Dendritic cell treated with granulocyte-macrophage colony-stimulating factor and Interleukin-4, amounts not matched to agents 40 ng/mL and 50 ng/mL, for 4 days (primary cell): ENCODE results near the gene OLA1.

Source experiments
- H3K27ac Mint-ChIP-seq: one replicate; pipeline ENCODE4 v1.8.0; 2022; ENCODE audit warnings: mild to moderate bottlenecking, mixed read lengths
- H3K27me3 Mint-ChIP-seq: one replicate; pipeline ENCODE4 v1.8.0; 2022; ENCODE audit warnings: mild to moderate bottlenecking, mixed read lengths
- H3K36me3 Mint-ChIP-seq: one replicate; pipeline ENCODE4 v1.8.0; 2022; ENCODE audit warnings: low read depth, mixed read lengths
- H3K4me1 Mint-ChIP-seq: one replicate; pipeline ENCODE4 v1.8.0; 2022; ENCODE audit warnings: low read depth, mixed read lengths
- H3K4me3 Mint-ChIP-seq: one replicate; pipeline ENCODE4 v1.8.0; 2022; ENCODE audit warnings: mild to moderate bottlenecking, moderate library complexity, mixed read lengths
- H3K9me3 Mint-ChIP-seq: one replicate; pipeline ENCODE4 v1.8.0; 2022; ENCODE audit warnings: mixed read lengths
- intact Hi-C: fragments of 100-400 bp; cut with micrococcal nuclease; formaldehyde crosslinking; loops from one replicate; pipeline ENCODE4 v1.15.0; 2022

The OLA1 gene

DNA sequence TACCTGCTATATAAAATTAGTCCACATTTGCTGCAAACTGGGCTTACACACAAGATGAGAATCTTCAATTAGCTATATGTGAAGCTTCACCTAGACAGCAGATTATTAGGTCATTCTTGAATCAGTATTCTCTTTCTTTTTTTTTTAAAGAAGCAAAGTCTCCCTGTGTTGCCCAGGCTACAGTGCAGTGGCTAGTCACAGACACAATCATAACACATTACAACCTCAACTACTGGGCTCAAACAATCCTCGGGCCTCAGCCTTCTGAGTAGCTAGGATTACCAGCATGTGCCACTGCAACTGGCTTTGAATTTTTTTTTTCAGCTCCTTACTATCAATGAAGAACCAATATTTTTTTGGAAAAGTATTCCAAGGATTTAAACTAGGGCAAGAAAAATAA is 30.5 kb downstream of the OLA1 start:
- no peaks in the 10 kb centered on the region for H3K36me3 Mint-ChIP-seq
- intact Hi-C loops, result no loop called here
- no peak overlapping the region for H3K4me3 Mint-ChIP-seq
- no peaks in the 10 kb centered on the region for H3K9me3 Mint-ChIP-seq
- no peaks in the 10 kb centered on the region for H3K4me1 Mint-ChIP-seq
- no peaks in the 10 kb centered on the region for H3K27me3 Mint-ChIP-seq
- H3K27ac Mint-ChIP-seq, result no peak overlapping the region

DNA sequence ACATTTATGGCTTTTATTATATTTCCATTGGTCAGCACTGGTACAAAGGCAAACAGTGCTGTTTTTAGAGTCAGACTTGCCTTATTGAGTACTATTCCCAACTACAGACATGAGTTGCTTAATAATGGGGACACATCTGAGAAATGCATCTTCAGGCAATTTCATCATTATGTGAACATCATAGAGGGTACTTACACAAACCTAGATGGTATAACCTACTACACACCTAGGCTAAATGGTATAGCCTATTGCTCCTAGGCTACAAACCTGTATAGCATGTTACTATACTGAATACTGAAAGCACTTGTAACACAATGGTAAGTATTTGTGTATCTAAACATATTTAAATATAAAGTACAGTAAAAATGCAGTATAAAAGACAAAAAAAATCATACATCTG is 36.4 kb downstream of the OLA1 start:
- intact Hi-C loops, result no loop called here
- Mint-ChIP-seq H3K4me3 (no peak overlapping the region), H3K4me1 (no peaks in the 10 kb centered on the region), H3K36me3 (no peaks in the 10 kb centered on the region), H3K9me3 (no peaks in the 10 kb centered on the region), H3K27ac (no peak overlapping the region), H3K27me3 (no peaks in the 10 kb centered on the region)

DNA sequence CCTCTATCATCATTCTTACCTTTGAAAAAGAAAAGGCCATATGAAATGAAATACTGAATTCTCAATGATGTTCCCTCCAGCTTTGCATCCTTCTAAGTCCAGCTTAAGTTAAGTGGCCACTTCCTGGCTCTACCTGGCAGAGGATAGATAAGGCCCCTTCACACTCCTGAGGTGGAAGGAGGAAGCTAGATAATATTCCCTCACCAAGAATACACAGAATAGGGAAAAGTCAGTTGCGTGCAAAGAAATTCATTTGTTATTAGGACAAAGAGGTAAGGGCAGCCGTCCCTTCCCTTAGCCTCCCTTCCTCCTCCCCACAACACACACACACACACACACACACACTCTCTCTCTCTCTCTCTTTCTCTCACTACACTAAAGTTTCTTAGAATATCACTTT is 37.5 kb downstream of the OLA1 start:
- no peaks in the 10 kb centered on the region for H3K9me3 Mint-ChIP-seq
- H3K27ac Mint-ChIP-seq, result no peak overlapping the region
- H3K4me1 Mint-ChIP-seq, result no peaks in the 10 kb centered on the region
- no peaks in the 10 kb centered on the region for H3K36me3 Mint-ChIP-seq
- H3K4me3 Mint-ChIP-seq, result no peak overlapping the region
- intact Hi-C loops, result no loop called here
- no peaks in the 10 kb centered on the region for H3K27me3 Mint-ChIP-seq

DNA sequence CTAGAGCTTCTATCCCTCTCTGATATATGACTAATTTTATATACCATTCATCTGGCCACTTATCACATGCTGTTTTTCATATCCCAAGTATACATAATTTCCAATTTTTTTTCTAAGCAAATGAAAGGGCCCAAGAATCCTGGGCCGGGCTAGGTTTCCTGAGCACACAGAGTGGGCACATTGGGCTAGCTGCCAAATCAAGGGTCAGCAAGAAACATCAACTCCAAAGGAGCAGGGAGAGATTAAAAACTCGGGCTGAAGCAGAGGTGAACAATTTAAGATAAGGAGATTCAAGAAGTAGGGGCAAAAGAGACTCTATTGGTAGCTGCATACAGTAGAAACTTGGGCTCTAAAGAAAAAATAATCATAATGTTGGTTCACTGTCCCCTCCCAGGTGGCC is 39.0 kb downstream of the OLA1 start:
- H3K27ac Mint-ChIP-seq, result no peak overlapping the region
- H3K4me1 Mint-ChIP-seq, result no peaks in the 10 kb centered on the region
- no peaks in the 10 kb centered on the region for H3K9me3 Mint-ChIP-seq
- H3K36me3 Mint-ChIP-seq, result no peaks in the 10 kb centered on the region
- intact Hi-C loops, result no loop called here
- no peak overlapping the region for H3K4me3 Mint-ChIP-seq
- no peaks in the 10 kb centered on the region for H3K27me3 Mint-ChIP-seq

DNA sequence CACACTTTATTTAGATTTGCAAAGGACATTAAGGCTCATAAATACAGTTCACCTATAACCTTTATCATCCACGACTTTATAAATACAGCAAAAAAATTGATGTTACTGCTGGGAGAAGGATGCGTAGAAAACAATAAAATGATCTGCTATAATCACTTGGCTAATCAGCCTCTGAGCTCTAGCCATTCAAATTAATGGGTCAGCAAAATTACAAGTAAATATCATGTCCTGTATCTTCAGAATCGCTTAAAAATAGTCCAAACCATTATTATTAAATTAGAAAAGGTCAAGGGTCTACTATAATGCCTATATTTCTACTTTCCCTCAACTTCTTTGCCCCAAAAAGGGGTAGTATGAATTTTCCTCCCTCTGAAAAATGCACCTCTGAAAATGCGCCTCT is 40.3 kb downstream of the OLA1 start:
- Mint-ChIP-seq H3K27me3 (no peaks in the 10 kb centered on the region), H3K36me3 (no peaks in the 10 kb centered on the region), H3K27ac (no peak overlapping the region), H3K4me1 (no peaks in the 10 kb centered on the region), H3K4me3 (no peak overlapping the region), H3K9me3 (no peaks in the 10 kb centered on the region)
- intact Hi-C loops, result no loop called here

DNA sequence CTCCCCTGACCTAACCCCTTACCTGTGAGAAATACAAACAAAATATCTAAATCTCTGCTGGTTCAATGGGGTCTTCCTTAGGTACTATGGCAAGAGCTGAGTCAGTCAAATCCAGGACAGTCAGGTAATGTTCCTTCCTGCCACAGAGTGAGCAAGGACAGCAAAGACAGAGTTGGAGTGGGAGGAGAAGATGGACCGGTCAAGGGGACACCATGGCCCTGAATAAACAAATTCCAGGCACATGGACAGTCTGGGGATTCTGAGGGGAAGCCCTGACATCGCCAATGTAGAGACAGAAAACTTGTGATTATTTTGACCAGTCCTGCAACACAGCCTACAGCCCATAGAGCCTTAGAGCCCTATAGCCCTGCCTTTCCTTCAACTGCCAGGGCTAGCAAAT is 42.8 kb downstream of the OLA1 start:
- no peaks in the 10 kb centered on the region for H3K36me3 Mint-ChIP-seq
- intact Hi-C loops, result no loop called here
- no peak overlapping the region for H3K27ac Mint-ChIP-seq
- no peak overlapping the region for H3K4me3 Mint-ChIP-seq
- H3K4me1 Mint-ChIP-seq, result no peaks in the 10 kb centered on the region
- no peaks in the 10 kb centered on the region for H3K9me3 Mint-ChIP-seq
- no peaks in the 10 kb centered on the region for H3K27me3 Mint-ChIP-seq

DNA sequence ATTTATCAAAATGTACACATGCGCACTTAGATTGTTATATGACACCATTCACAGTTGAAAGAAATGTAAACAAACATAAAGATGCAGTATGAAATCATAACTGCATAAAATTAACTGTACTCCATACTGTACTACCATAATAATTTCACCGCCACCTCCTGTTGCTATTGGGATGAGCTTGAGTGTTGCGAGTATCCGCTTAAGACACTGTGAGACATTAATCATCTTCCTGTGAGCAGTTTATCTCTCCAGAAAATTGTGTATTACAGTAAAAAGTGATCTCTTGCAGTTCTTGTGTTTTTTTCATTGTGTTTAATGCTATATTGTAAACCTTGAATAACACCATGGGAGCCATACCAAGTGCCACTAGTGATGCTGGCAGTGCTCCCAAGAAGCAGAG is 46.1 kb downstream of the OLA1 start:
- no peaks in the 10 kb centered on the region for H3K9me3 Mint-ChIP-seq
- H3K36me3 Mint-ChIP-seq, result no peaks in the 10 kb centered on the region
- H3K27me3 Mint-ChIP-seq, result no peaks in the 10 kb centered on the region
- no peak overlapping the region for H3K27ac Mint-ChIP-seq
- H3K4me3 Mint-ChIP-seq, result no peak overlapping the region
- intact Hi-C loops, result no loop called here
- no peaks in the 10 kb centered on the region for H3K4me1 Mint-ChIP-seq

DNA sequence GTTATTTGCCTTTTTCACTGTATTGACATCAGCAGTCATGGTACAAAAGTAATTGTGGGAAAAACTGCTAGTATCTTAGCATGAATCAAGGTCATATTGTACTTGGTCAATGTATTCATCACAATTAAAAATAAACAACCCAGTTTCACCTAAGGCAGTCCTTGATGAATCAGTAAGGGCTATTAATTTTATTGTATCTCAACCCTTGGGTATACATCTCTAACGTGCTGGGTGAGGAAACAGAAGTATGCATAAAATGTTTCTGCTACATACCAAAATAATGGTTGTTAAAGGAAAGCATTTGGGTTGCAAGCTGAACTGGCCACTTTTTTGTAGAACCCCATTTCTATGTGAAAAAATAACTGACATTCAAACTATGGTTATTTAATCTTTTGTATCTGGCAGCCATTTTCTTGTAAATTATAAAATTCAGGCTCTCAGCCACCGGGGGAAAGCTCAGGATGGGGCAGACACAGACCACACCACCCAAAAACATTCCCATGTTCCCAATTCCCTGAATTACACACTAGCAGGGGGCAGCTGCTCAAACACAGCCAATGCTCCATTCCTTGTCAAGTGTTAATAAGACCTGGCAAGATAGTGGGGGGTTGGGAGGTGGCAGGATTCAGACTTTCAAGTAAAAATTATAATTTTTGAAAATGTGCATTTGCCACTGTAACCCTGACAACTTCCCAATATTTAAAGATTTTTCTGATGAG is 49.3 kb downstream of the OLA1 start:
- Mint-ChIP-seq H3K36me3 (peaks cover 9% of the 10 kb centered on the region), H3K27me3 (no peaks in the 10 kb centered on the region), H3K27ac (no peak overlapping the region)

DNA sequence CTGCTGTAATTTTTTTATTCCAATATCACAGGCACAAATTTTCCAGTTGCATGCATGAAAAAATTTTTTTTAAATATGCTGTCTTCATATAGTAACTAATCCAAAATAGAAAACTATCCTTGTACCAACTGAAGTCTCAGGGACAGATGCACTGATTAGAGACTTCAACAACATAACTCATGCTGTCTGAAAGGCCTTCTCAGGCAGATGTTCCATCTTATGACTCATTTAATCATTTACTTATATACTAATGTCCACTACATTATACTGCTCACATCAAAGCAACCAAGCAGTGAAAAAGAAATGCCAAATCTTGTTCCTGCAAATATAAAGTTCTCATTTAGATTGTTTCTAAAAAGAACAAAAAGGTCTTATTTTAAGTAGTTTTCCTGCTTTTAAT is 53.1 kb downstream of the OLA1 start:
- Mint-ChIP-seq H3K4me1 (no peaks in the 10 kb centered on the region), H3K4me3 (no peak overlapping the region), H3K9me3 (peaks cover 23% of the 10 kb centered on the region), H3K27ac (no peak overlapping the region), H3K36me3 (peaks cover 24% of the 10 kb centered on the region), H3K27me3 (no peaks in the 10 kb centered on the region)
- intact Hi-C loops, result no loop called here

More for the DNA sequence above, 49.3 kb downstream of the OLA1 start:
- Mint-ChIP-seq H3K9me3 (peaks cover 8% of the 10 kb centered on the region), H3K4me1 (no peaks in the 10 kb centered on the region), H3K4me3 (no peak overlapping the region)
- intact Hi-C loops, result no loop called here

DNA sequence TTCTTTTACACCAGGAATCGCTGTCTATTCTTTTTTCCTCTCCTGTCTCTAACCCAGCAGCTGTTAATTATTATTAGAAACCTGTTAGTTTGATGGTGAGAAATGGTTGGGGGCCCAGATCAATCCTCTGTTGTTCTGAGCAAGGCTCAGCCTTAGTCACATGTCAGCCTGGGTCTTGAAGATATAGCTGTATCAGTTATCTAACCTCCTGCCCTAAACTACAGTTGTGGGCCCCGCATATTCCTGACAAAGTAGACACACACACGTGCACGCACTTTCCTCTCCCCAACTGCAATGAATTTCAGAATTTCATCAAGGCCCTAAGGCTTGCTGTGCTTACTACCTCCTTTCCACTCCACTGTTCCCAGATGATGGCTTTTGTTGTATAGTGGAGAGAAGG is 54.6 kb downstream of the OLA1 start:
- H3K9me3 Mint-ChIP-seq, result peaks cover 23% of the 10 kb centered on the region
- no peaks in the 10 kb centered on the region for H3K27me3 Mint-ChIP-seq
- intact Hi-C loops, result no loop called here
- no peaks in the 10 kb centered on the region for H3K4me1 Mint-ChIP-seq
- peaks cover 24% of the 10 kb centered on the region for H3K36me3 Mint-ChIP-seq
- H3K27ac Mint-ChIP-seq, result no peak overlapping the region
- no peak overlapping the region for H3K4me3 Mint-ChIP-seq

DNA sequence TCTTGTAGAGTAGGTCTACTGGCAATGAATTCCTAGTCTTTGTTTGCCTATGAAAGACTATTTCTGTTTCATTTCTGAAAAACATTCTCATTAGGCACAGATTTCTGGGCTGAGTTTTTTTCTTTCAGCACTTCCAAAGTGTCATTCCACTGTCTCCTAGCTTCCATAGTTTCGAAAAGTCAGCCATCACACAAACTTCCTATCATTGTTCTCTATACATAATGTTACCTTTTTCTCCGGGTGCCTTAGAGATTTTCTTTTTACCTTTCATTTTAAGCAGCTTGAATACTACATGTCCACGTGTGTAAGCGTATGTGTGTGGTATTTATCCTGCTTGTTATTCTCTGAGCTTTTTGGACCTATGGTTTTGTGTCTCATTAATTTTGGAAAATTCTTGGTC is 55.7 kb downstream of the OLA1 start:
- Mint-ChIP-seq H3K4me3 (no peak overlapping the region), H3K36me3 (peaks cover 29% of the 10 kb centered on the region), H3K4me1 (peaks cover under 1% of the 10 kb centered on the region), H3K27ac (no peak overlapping the region), H3K9me3 (peaks cover 23% of the 10 kb centered on the region), H3K27me3 (no peaks in the 10 kb centered on the region)
- intact Hi-C loops, result no loop called here

DNA sequence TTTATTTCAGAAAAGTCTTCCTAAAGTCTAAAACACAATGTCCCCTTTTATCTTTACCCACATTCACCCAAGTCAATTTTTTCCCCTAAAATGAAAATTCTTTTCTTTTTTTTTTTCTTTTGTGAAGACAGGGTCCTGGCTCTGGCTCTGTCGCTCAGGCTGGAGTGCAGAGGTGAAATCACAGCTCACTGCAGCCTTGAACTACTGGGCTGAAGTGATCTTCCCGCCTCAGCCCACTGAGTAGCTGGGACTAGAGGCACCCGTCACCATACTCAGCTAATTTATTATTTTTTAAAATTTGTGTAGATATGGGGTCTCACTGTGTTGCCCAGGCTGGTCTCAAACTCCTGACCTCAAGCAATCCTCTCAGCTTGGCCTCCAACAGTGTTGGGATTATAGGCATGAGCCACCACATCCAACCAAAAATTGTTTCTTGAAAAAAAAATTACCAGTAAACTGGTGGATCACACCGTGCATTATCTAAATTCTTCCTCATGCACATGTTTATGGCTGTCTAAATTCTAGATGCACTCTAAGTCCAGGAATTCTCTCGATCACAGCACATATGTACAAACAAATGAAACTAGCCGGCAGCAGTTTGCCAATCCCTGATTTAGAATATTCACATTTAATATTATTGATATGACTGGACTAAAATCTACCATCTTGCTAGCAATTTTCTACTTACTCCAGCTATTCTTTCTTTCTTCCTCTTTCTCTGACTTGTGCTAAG is 56.8 kb downstream of the OLA1 start:
- H3K4me1 Mint-ChIP-seq, result peaks cover 4% of the 10 kb centered on the region
- H3K27ac Mint-ChIP-seq, result no peak overlapping the region
- H3K9me3 Mint-ChIP-seq, result peaks cover 23% of the 10 kb centered on the region
- no peaks in the 10 kb centered on the region for H3K27me3 Mint-ChIP-seq
- intact Hi-C loops, result no loop called here
- peaks cover 33% of the 10 kb centered on the region for H3K36me3 Mint-ChIP-seq
- no peak overlapping the region for H3K4me3 Mint-ChIP-seq

DNA sequence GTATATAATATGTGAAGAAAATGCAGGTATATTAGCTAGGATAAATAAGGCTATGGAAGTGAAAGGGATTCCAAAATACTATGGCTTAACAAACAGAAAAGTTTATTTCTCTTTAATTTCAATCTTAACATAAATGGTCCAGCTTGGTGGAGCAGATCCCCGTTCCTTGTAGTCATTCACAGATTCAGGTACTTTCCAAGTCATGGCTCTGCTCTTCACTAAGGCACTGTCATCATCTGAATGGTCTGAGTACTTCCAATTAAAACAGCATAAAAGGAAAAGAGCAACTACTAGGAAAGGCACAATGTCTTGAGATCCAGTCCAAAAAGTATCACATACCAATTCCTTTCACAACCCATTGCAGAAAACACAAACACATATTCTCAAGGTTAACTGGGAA is 63.4 kb downstream of the OLA1 start:
- Mint-ChIP-seq H3K4me3 (no peak overlapping the region), H3K9me3 (no peaks in the 10 kb centered on the region), H3K27me3 (no peaks in the 10 kb centered on the region), H3K36me3 (peaks cover 20% of the 10 kb centered on the region), H3K4me1 (peaks cover 29% of the 10 kb centered on the region), H3K27ac (no peak overlapping the region)
- intact Hi-C loops, result no loop called here

DNA sequence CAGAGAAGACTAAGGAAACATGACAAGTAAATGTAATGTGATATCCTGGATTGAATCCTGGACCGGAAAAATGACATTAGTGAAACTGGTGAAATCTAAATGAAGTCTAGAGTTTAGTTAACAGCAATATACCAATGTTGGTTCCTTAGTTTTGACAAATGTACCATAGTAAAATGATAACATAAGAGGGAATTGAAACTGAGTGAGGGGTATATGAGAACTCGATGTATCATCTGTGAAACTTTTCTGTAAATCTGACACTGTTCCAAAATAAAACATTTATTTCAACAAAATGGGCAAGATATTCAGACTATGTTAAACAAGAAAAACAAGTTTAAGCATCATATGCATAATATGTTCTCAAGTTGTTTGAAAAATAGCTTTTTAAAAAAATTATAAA is 63.8 kb downstream of the OLA1 start:
- Mint-ChIP-seq H3K9me3 (no peaks in the 10 kb centered on the region), H3K27me3 (no peaks in the 10 kb centered on the region), H3K36me3 (peaks cover 20% of the 10 kb centered on the region), H3K4me3 (no peak overlapping the region), H3K27ac (no peak overlapping the region), H3K4me1 (peaks cover 29% of the 10 kb centered on the region)
- intact Hi-C loops, result no loop called here

DNA sequence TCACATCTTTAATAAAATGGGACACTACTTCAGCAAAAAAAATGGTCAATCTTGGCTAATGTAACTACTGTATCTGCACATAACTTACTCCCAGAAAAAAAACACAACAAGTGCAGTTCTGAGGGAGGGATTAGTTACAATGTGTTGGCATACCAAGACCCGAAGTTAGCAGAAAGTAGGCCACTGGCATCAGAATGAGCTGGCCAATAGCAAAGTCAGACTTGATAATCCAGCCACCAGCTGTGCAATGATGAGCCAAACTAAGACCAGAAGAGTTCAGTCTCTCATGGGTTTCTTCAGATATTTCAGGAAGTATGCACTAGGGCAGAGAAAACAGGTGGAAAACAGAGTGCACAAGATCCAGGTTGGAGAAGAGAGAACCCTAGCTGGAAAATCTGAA is 65.3 kb downstream of the OLA1 start:
- Mint-ChIP-seq H3K36me3 (peaks cover 20% of the 10 kb centered on the region), H3K9me3 (no peaks in the 10 kb centered on the region)
- intact Hi-C loops, result no loop called here

More for the DNA sequence above, 65.3 kb downstream of the OLA1 start:
- peaks cover 29% of the 10 kb centered on the region for H3K4me1 Mint-ChIP-seq
- no peak overlapping the region for H3K27ac Mint-ChIP-seq
- H3K27me3 Mint-ChIP-seq, result no peaks in the 10 kb centered on the region
- H3K4me3 Mint-ChIP-seq, result no peak overlapping the region
